Glutamatergic neuron (in vitro differentiated cells): ENCODE data around the gene ABCA6. TPM values are rescaled to one million over a fixed set of nuclear protein-coding genes. Genes with fewer than 3 reads are reported as not detected.
"Not testable (repeated sequence)": the region's sequence is repeated elsewhere in the genome, so short reads cannot be mapped to it uniquely, and the experiment has no call there.

Experiments
- DNase-seq: peaks from one replicate; pipeline ENCODE4 v3.0.0; 2022
- H3K27ac Mint-ChIP-seq: one replicate; pipeline ENCODE4 v1.8.0; 2020; ENCODE audit warnings: mild to moderate bottlenecking, mixed read lengths, inconsistent platforms; ENCODE audit not compliant: unreplicated experiment
- H3K27me3 Mint-ChIP-seq: one replicate; pipeline ENCODE4 v1.8.0; 2020; ENCODE audit warnings: mild to moderate bottlenecking, moderate library complexity, mixed read lengths, inconsistent platforms; ENCODE audit not compliant: unreplicated experiment
- H3K36me3 Mint-ChIP-seq: one replicate; pipeline ENCODE4 v1.8.0; 2020; ENCODE audit warnings: mild to moderate bottlenecking, mixed read lengths, inconsistent platforms; ENCODE audit not compliant: unreplicated experiment
- H3K4me1 Mint-ChIP-seq: one replicate; pipeline ENCODE4 v1.8.0; 2020; ENCODE audit warnings: mild to moderate bottlenecking, low read depth, mixed read lengths, inconsistent platforms; ENCODE audit not compliant: unreplicated experiment
- H3K4me3 Mint-ChIP-seq: one replicate; pipeline ENCODE4 v1.8.0; 2020; ENCODE audit warnings: mild to moderate bottlenecking, mixed read lengths, inconsistent platforms; ENCODE audit not compliant: unreplicated experiment
- H3K9me3 Mint-ChIP-seq: one replicate; pipeline ENCODE4 v1.8.0; 2020; ENCODE audit warnings: mild to moderate bottlenecking, moderate library complexity, mixed read lengths, inconsistent platforms; ENCODE audit not compliant: unreplicated experiment
- total RNA-seq: library from RNA; stranded (reverse); fragmentation: NEBNext Ultra II Directional; extraction: Animal tissue kit (Norgen Biotek cat#: 25700); gene quantifications from one replicate; pipeline ENCODE4 v1.2.1, GENCODE V29; 2021; ENCODE audit not compliant: unreplicated experiment
- TF ChIP-seq, protein P1 (sequence below): fragments of 200-600 bp; sonication (generic); IDR thresholded peaks from one replicate; pipeline ENCODE4 v1.5.0; 2021; ENCODE audit not compliant: partially characterized antibody, unreplicated experiment

The ABCA6 gene
- total RNA-seq, 1 donor from 2014 or later: 1.6 TPM

DNA sequence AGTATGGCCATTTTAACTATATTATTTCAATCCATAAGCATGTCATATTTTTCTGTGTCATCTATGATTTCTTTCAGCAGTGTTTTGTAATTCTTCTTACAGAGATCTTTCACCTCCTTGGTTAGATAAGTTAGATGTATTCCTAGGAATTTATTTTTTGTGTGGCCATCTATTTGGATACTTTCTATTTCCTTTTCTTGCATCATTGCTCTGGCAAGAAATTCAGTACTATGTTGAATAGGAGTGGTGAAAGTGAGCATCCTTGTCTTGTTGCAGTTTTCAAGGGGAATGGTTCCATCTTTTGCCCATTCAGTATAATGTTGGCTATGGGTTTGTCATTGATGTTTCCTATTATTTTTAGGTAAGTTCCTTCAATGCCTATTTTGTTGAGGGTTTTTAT lies 65.9 kb downstream of the ABCA6 start:
- Mint-ChIP-seq H3K27ac (no peak overlapping the region), H3K9me3 (no peaks in the 10 kb centered on the region), H3K36me3 (no peaks in the 10 kb centered on the region), H3K27me3 (no peaks in the 10 kb centered on the region), H3K4me3 (no peak overlapping the region), H3K4me1 (no peaks in the 10 kb centered on the region)
- TF ChIP-seq, protein P1, sequence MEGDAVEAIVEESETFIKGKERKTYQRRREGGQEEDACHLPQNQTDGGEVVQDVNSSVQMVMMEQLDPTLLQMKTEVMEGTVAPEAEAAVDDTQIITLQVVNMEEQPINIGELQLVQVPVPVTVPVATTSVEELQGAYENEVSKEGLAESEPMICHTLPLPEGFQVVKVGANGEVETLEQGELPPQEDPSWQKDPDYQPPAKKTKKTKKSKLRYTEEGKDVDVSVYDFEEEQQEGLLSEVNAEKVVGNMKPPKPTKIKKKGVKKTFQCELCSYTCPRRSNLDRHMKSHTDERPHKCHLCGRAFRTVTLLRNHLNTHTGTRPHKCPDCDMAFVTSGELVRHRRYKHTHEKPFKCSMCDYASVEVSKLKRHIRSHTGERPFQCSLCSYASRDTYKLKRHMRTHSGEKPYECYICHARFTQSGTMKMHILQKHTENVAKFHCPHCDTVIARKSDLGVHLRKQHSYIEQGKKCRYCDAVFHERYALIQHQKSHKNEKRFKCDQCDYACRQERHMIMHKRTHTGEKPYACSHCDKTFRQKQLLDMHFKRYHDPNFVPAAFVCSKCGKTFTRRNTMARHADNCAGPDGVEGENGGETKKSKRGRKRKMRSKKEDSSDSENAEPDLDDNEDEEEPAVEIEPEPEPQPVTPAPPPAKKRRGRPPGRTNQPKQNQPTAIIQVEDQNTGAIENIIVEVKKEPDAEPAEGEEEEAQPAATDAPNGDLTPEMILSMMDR: no peak
- no peak for DNase-seq

DNA sequence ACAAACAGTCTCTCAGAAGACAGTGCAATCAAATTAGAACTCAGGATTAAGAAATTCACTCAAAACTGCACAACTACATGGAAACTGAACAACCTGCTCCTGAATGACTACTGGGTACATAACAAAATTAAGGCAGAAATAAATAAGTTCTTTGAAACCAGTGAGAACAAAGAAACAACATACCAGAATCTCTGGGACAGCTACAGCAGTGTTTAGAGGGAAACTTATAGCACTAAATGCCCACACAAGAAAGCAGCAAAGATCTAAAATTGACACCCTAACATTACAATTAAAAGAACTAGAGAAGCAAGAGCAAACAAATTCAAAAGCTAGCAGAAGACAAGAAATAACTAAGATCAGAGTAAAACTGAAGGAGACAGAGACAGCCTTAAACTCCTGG lies 68.3 kb downstream of the ABCA6 start:
- H3K27me3 Mint-ChIP-seq, DNase-seq, H3K9me3 Mint-ChIP-seq, H3K4me1 Mint-ChIP-seq, H3K27ac Mint-ChIP-seq, H3K4me3 Mint-ChIP-seq, H3K36me3 Mint-ChIP-seq: not testable (repeated sequence)

DNA sequence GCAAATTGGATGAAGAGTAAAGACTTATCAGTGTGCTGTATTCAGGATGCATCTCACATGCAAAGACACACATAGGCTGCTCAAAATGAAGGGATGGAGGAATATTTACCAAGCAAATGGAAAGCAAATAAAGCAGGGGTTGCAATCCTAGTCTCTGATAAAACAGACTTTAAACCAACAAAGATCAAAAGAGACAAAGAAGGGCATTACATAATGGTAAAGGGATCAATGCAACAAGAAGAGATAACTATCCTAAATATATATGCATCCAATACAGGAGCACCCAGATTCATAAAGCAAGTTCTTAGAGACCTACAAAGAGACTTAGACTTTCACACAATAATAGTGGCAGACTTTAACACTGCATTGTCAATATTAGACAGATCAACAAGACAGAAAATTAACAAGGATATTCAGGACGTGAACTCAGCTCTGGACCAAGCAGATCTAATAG lies 68.9 kb downstream of the ABCA6 start:
- not testable (repeated sequence) for H3K36me3 Mint-ChIP-seq, H3K27ac Mint-ChIP-seq, H3K27me3 Mint-ChIP-seq, H3K4me3 Mint-ChIP-seq, DNase-seq, H3K9me3 Mint-ChIP-seq, H3K4me1 Mint-ChIP-seq

DNA sequence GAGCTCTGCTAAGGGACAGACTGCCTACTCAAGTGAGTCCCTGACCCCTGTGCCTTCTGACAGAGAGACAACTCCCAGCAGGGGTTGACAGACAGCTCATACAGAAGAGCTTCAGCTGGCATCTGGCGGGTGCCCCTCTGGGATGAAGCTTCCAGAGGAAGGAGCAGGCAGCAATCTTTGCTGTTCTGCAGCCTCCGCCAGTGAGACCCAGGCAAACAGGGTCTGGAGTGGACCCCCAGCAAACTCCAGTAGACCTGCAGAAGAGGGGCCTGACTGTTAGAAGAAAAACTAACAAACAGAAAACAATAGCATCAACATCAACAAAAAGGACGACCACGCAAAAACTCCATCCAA lies 70.5 kb downstream of the ABCA6 start:
- H3K27ac Mint-ChIP-seq, H3K4me1 Mint-ChIP-seq, H3K4me3 Mint-ChIP-seq, H3K36me3 Mint-ChIP-seq, H3K9me3 Mint-ChIP-seq, H3K27me3 Mint-ChIP-seq, DNase-seq: not testable (repeated sequence)

DNA sequence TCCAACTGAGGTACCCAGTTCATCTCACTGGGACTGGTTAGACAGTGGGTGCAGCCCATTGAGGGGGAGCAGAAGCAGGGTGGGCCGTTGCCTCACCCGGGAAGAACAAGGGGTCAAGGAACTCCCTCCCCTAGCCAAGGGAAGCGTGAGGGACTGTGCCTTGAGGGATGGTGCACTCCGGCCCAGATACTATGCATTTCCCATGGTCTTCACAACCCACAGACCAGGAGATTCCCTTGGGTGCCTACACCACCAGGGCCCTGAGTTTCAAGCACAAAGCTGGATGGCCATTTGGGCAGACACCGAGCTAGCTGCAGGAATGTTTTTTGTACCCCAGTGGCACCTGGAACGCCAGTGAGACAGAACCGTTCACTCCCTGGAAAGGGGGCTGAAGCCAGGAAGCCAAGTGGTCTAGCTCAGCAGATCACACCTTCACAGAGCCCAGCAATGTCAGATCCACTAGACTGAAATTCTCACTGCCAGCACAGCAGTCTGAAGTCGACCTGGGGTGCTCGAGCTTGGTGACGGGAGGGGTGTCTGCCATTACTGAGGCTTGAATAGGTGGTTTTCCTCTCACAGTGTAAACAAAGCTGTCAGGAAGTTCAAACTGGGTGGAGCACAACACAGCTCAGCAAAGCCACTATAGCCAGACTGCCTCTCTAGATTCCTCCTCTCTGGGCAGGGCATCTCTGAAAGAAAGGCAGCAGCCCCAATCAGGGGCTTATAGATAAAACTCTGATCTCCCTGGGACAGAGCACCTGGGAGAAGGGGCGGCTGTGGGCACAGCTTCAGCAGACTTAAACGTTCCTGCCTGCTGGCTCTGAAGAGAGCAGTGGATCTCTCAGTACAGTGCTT lies 71.1 kb downstream of the ABCA6 start:
- DNase-seq, H3K27me3 Mint-ChIP-seq, H3K4me1 Mint-ChIP-seq, H3K9me3 Mint-ChIP-seq, H3K4me3 Mint-ChIP-seq, H3K36me3 Mint-ChIP-seq, H3K27ac Mint-ChIP-seq: not testable (repeated sequence)

DNA sequence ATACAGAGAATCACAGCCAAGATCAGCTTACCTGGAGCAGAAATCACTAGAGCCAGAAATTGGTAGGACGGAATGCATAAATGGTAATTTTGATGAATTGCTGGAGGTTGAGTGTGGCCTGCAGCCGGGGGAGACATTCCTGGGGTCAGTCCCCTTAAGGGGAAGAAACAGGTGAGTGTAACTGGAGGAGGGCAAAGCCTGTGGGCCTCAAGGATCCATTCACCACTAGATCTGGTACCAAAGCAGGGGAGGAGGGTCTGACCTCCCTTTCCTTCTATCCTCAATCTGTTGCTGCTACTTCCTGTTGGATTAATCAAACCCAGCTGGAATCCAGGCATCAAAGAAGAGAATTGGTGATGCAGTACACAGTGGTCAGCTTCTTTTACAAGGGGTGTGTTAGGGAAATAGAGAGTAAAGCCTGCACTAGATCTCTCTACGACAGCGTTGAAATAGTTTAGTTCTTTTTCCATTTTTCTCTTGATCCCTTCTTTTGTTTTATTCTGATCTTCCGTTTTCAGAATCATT lies 72.4 kb downstream of the ABCA6 start:
- H3K27ac Mint-ChIP-seq: no peak overlapping the region
- H3K36me3 Mint-ChIP-seq: no peaks in the 10 kb centered on the region
- no peaks in the 10 kb centered on the region for H3K4me1 Mint-ChIP-seq
- TF ChIP-seq, protein P1: no peak
- H3K9me3 Mint-ChIP-seq: no peaks in the 10 kb centered on the region
- no peak for DNase-seq
- no peak overlapping the region for H3K4me3 Mint-ChIP-seq
- H3K27me3 Mint-ChIP-seq: no peaks in the 10 kb centered on the region
